IMR-90 (cell line): ENCODE results near the gene HTR3A.

Experiments
- BHLHE40 ChIP-seq: fragments of 150-350 bp; IDR thresholded peaks from 2 replicates; pipeline ENCODE4 v1.6.1; 2016; ENCODE audit warnings: mild to moderate bottlenecking, low read depth, low read length
- CEBPB ChIP-seq: IDR thresholded peaks from 2 replicates; pipeline ENCODE4 v1.6.1; 2012; ENCODE audit warnings: low read depth, low read length, improper control_type of control experiment
- CTCF ChIP-seq: conservative IDR thresholded peaks from 2 replicates; pipeline ENCODE4 v1.5.1; 2012; ENCODE audit warnings: mild to moderate bottlenecking, low read depth, low read length, improper control_type of control experiment
- FOS ChIP-seq: fragments of 150-350 bp; IDR thresholded peaks from 2 replicates; pipeline ENCODE4 v1.6.1; 2016; ENCODE audit warnings: low read depth, low read length
- MAFK ChIP-seq: IDR thresholded peaks from 2 replicates; pipeline ENCODE4 v1.6.1; 2012; ENCODE audit warnings: low read depth, low read length, improper control_type of control experiment
- MAZ ChIP-seq: IDR thresholded peaks from 2 replicates; pipeline ENCODE4 v1.6.1; 2012; ENCODE audit warnings: low read depth, mild to moderate bottlenecking, low read length, improper control_type of control experiment, moderate library complexity, borderline replicate concordance
- MXI1 ChIP-seq: IDR thresholded peaks from 2 replicates; pipeline ENCODE4 v1.6.1; 2012; ENCODE audit warnings: low read depth, mild to moderate bottlenecking, low read length, moderate library complexity, borderline replicate concordance
- NFE2L2 ChIP-seq: fragments of 150-350 bp; IDR thresholded peaks from 2 replicates; pipeline ENCODE4 v1.6.1; 2016; ENCODE audit warnings: low read depth, mild to moderate bottlenecking, low read length
- POLR2A ChIP-seq: IDR thresholded peaks from 2 replicates; pipeline ENCODE4 v1.6.1; 2012; ENCODE audit warnings: mild to moderate bottlenecking, low read depth, low read length
- RAD21 ChIP-seq: IDR thresholded peaks from 2 replicates; pipeline ENCODE4 v1.6.1; 2012; ENCODE audit warnings: low read length, improper control_type of control experiment
- RCOR1 ChIP-seq: IDR thresholded peaks from 2 replicates; pipeline ENCODE4 v1.6.1; 2012; ENCODE audit warnings: mild to moderate bottlenecking, low read length, improper control_type of control experiment; ENCODE audit not compliant: insufficient replicate concordance
- SMC3 ChIP-seq: fragments of 150-350 bp; IDR thresholded peaks from 2 replicates; pipeline ENCODE4 v1.6.1; 2016; ENCODE audit warnings: low read depth, mild to moderate bottlenecking, antibody characterized with exemption, low read length, moderate library complexity
- TF ChIP-seq, protein P1 (sequence below): fragments of 150-350 bp; IDR thresholded peaks from 2 replicates; pipeline ENCODE4 v1.6.1; 2017; ENCODE audit warnings: mild to moderate bottlenecking, antibody characterized with exemption, low read length, low read depth
- TF ChIP-seq, protein P2 (sequence below): fragments of 150-350 bp; IDR thresholded peaks from 2 replicates; pipeline ENCODE4 v1.6.1; 2016; ENCODE audit warnings: low read depth, mild to moderate bottlenecking, low read length, moderate library complexity, borderline replicate concordance

GRCh38 chr11:114027391-114027790, 52.5 kb downstream of the HTR3A start:
- TF ChIP-seq CTCF, result no peak
- TF ChIP-seq MAFK, result no peak
- TF ChIP-seq BHLHE40, result no peak
- no peak for TF ChIP-seq POLR2A
- no peak for TF ChIP-seq MAZ
- TF ChIP-seq MXI1, result no peak
- no peak for TF ChIP-seq RCOR1
- no peak for TF ChIP-seq SMC3
- no peak for TF ChIP-seq CEBPB
- TF ChIP-seq, protein P1, sequence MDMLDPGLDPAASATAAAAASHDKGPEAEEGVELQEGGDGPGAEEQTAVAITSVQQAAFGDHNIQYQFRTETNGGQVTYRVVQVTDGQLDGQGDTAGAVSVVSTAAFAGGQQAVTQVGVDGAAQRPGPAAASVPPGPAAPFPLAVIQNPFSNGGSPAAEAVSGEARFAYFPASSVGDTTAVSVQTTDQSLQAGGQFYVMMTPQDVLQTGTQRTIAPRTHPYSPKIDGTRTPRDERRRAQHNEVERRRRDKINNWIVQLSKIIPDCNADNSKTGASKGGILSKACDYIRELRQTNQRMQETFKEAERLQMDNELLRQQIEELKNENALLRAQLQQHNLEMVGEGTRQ, result no peak
- no peak for TF ChIP-seq RAD21
- TF ChIP-seq, protein P2, sequence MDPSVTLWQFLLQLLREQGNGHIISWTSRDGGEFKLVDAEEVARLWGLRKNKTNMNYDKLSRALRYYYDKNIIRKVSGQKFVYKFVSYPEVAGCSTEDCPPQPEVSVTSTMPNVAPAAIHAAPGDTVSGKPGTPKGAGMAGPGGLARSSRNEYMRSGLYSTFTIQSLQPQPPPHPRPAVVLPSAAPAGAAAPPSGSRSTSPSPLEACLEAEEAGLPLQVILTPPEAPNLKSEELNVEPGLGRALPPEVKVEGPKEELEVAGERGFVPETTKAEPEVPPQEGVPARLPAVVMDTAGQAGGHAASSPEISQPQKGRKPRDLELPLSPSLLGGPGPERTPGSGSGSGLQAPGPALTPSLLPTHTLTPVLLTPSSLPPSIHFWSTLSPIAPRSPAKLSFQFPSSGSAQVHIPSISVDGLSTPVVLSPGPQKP, result no peak
- no peak for TF ChIP-seq NFE2L2
- TF ChIP-seq FOS, result no peak
